PC-9 (cell line): ENCODE measurements around the gene KIAA1328.

Source experiments
- CTCF ChIP-seq: fragments of 200-600 bp; sonication (generic); conservative IDR thresholded peaks from 2 replicates; pipeline ENCODE4 v1.6.1; 2017; ENCODE audit warnings: mixed run types, antibody characterized with exemption, mild to moderate bottlenecking, moderate library complexity
- EZH2 ChIP-seq: fragments of 200-600 bp; sonication (generic); IDR thresholded peaks from 2 replicates; pipeline ENCODE4 v1.8.0; 2017; ENCODE audit warnings: antibody characterized with exemption, low read depth

GRCh38 chr18:37270038-37270665, 441.2 kb downstream of the KIAA1328 start:
- TF ChIP-seq CTCF: no peak
- no peak for TF ChIP-seq EZH2
